ENCODE measurements around the gene KRTAP16-1. TPM values are rescaled to one million over a fixed set of nuclear protein-coding genes. Genes with fewer than 3 reads are reported as not detected.
"Not testable (repeated sequence)": the region's sequence is repeated elsewhere in the genome, so short reads cannot be mapped to it uniquely, and the experiment has no call there.

Gene KRTAP16-1
- total and polyA plus RNA-seq, 9 donors, result not detected

DNA sequence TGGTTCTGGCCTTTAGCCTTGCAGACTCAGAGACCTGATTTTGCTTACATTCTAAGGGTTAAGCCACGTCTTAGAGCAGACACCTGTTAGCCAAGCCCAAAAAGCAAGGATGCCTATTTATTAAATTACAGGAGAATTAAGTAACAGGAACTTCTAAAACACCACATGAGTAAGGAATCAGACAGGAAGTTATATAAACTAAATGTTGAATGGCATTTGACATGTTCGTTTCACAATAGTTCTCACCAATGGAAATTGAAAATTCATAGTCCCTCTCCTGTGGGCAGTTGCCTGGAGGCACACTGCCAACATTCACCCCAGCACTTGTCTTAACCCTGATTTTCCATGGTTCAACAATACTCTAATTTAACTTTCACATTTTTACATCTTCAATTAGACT, 24.6 kb downstream of the KRTAP16-1 start:
- DNase-seq, result no peak
- TF ChIP-seq POLR2A (IDR thresholded peaks at IDR 0.05), result no peak
- TF ChIP-seq EP300 (IDR thresholded peaks at IDR 0.05), result no peak
- TF ChIP-seq, protein P1, sequence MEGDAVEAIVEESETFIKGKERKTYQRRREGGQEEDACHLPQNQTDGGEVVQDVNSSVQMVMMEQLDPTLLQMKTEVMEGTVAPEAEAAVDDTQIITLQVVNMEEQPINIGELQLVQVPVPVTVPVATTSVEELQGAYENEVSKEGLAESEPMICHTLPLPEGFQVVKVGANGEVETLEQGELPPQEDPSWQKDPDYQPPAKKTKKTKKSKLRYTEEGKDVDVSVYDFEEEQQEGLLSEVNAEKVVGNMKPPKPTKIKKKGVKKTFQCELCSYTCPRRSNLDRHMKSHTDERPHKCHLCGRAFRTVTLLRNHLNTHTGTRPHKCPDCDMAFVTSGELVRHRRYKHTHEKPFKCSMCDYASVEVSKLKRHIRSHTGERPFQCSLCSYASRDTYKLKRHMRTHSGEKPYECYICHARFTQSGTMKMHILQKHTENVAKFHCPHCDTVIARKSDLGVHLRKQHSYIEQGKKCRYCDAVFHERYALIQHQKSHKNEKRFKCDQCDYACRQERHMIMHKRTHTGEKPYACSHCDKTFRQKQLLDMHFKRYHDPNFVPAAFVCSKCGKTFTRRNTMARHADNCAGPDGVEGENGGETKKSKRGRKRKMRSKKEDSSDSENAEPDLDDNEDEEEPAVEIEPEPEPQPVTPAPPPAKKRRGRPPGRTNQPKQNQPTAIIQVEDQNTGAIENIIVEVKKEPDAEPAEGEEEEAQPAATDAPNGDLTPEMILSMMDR (IDR thresholded peaks at IDR 0.05), result no peak
- intact Hi-C loops (cut with DNase I), result no loop called here
- Histone ChIP-seq H3K27me3 (no peaks in the 10 kb centered on the region), H3K4me1 (ENCODE audit: insufficient read depth) (no peaks in the 10 kb centered on the region), H3K36me3 (no peaks in the 10 kb centered on the region), H3K4me3 (no peak overlapping the region), H3K27ac (no peak overlapping the region), H3K9me3 (no peaks in the 10 kb centered on the region)
- WGBS, 3 donors, result 53 to 56% (median 55%) methylated on average over 2 of the region's 2 CpGs

DNA sequence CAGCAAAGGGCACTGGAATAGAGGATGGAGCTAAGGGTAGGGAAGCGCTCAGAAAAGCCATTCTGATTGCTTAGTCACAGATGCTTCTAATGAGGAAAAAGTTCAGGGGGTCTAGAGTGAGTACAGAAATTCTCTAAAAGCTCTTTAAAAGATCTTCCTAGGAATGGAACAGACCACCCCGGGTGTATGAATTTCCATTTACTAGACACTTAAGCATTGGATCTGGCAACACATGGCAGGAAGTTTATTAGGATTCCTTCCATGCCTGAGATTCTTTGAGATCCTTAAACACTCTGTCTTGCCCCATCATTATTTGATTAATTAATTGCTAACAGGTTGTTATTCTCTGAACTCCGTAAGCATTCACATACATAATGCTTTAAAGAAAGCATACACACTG, 25.1 kb downstream of the KRTAP16-1 start:
- intact Hi-C loops (cut with DNase I), result no loop called here
- no peaks in the 10 kb centered on the region for H3K36me3 ChIP-seq
- 22 to 33% (median 23%) methylated on average over 3 of the region's 3 CpGs for WGBS, 3 donors
- DNase-seq, result no peak
- H3K4me1 ChIP-seq (ENCODE audit: insufficient read depth), result no peaks in the 10 kb centered on the region
- no peaks in the 10 kb centered on the region for H3K27me3 ChIP-seq
- H3K9me3 ChIP-seq, result no peaks in the 10 kb centered on the region
- H3K27ac ChIP-seq, result no peak overlapping the region
- no peak overlapping the region for H3K4me3 ChIP-seq
- no peak for TF ChIP-seq EP300 (IDR thresholded peaks at IDR 0.05)
- no peak for TF ChIP-seq POLR2A (IDR thresholded peaks at IDR 0.05)
- TF ChIP-seq, protein P1 (IDR thresholded peaks at IDR 0.05), result no peak

DNA sequence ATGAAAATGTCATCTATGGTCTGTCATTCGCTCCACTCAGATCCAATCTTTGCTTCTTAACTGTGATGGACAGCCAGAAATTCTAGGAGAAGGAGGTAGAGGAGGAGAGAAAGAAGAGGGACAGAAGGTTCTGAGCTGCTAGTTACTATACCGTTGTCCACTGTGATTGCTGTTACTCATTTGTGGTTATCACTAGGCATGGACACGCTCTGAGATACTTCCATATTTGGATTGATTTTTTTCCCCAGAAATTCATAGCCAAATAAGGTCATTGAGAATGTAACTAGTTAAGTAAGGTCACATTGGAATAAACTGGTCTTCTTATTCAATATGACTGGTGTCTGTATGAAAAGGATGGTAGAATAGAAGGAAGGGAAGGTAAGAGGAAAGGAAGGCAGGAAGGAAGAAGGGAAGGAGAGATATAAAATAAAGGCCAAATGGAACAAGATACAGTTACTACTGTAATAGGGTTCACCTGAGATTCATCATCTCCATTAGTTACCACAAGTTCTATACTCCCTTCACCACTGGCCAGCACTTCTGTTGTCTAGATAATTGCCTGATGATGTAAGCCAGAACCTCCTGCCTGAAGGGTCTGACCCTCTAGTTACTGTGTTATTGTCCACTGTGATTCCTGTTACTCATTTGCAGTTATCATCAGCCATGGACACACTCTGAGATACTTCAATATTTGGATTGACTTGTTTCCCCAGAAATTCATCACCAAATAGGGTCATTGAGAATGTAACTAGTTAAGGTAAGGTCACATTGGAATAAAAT, 30.7 kb downstream of the KRTAP16-1 start:
- H3K4me1 ChIP-seq (ENCODE audit: insufficient read depth), result no peaks in the 10 kb centered on the region

DNA sequence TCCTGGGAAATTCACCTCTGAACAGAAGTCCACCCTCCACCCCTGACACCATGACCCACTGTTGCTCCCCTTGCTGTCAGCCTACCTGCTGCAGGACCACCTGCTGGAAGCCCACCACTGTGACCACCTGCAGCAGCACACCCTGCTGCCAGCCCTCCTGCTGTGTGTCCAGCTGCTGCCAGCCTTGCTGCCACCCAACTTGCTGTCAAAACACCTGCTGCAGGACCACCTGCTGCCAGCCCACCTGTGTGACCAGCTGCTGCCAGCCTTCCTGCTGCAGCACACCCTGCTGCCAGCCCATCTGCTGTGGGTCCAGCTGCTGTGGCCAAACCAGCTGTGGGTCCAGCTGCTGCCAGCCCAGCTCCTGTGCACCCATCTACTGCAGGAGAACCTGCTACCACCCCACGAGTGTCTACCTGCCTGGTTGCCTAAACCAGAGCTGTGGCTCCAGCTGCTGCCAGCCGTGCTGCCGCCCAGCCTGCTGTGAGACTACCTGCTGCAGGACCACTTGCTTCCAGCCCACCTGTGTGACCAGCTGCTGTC, 33.4 kb downstream of the KRTAP16-1 start, which contains the start of gene KRTAP9-7:
Gene KRTAP9-7, plus strand, starts transcription at position 51 of the 543 bp plus-strand sequence. Its CDS starts 0 bp downstream, at position 51.
- H3K4me1 ChIP-seq (ENCODE audit: insufficient read depth); H3K27me3 ChIP-seq; intact Hi-C loops (cut with DNase I); H3K9me3 ChIP-seq; DNase-seq; H3K36me3 ChIP-seq; H3K27ac ChIP-seq; H3K4me3 ChIP-seq: not testable (repeated sequence)
- 77 to 96% (median 94%) methylated on average over 3 of the region's 3 CpGs for WGBS, 3 donors

More for the DNA sequence above, 30.7 kb downstream of the KRTAP16-1 start:
- TF ChIP-seq POLR2A (IDR thresholded peaks at IDR 0.05), result no peak
- TF ChIP-seq, protein P1 (IDR thresholded peaks at IDR 0.05), result no peak
- TF ChIP-seq EP300 (IDR thresholded peaks at IDR 0.05), result no peak
- DNase-seq, result no peak
- intact Hi-C loops (cut with DNase I), result no loop called here
- WGBS, 3 donors, result 83 to 87% (median 86%) methylated on average over 3 of the region's 3 CpGs
- no peak overlapping the region for H3K27ac ChIP-seq
- H3K9me3 ChIP-seq, result no peaks in the 10 kb centered on the region
- H3K27me3 ChIP-seq, result no peaks in the 10 kb centered on the region
- H3K36me3 ChIP-seq, result no peaks in the 10 kb centered on the region
- no peak overlapping the region for H3K4me3 ChIP-seq

DNA sequence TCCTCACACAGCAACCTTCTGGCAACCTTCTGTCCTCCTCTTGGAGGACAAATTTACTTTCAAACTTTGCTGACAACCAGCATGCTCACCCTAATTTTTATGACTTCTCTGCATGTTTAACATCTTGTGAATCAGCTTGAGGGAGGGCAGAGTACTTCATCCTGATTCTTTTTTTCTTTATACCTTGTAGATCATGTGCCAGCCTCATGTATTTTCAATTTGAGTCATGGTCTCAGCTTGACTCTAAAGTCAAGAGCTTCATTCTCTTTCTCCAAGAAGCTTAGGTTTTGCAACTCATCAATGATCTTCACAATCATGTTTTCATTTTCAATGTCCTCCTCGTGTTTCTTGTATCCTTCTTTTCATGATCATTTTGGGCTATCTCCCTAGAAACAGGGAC, 37.3 kb downstream of the KRTAP16-1 start:
- 30 to 67% (median 41%) methylated on average over 1 of the region's 1 CpG for whole genome bisulfite sequencing, 3 donors
- TF ChIP-seq POLR2A (IDR thresholded peaks at IDR 0.05) (no peak), EP300 (IDR thresholded peaks at IDR 0.05) (no peak)
- no peaks in the 10 kb centered on the region for H3K27me3 ChIP-seq
- H3K36me3 ChIP-seq, result no peaks in the 10 kb centered on the region
- H3K4me1 ChIP-seq (ENCODE audit: insufficient read depth), result no peaks in the 10 kb centered on the region
- no peak for DNase-seq
- no peak overlapping the region for H3K4me3 ChIP-seq
- H3K27ac ChIP-seq, result no peak overlapping the region
- intact Hi-C loops (cut with DNase I), result no loop called here
- H3K9me3 ChIP-seq, result no peaks in the 10 kb centered on the region

DNA sequence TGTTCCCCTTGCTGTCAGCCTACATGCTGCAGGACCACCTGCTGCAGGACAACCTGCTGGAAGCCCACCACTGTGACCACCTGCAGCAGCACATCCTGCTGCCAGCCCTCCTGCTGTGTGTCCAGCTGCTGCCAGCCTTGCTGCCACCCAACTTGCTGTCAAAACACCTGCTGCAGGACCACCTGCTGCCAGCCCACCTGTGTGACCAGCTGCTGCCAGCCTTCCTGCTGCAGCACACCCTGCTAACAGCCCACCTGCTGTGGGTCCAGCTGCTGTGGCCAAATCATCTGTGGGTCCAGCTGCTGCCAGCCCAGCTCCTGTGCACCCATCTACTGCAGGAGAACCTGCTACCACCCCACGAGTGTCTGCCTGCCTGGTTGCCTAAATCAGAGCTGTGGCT, 37.8 kb downstream of the KRTAP16-1 start:
- DNase-seq; H3K36me3 ChIP-seq; H3K4me1 ChIP-seq (ENCODE audit: insufficient read depth); intact Hi-C loops (cut with DNase I); H3K27me3 ChIP-seq; H3K9me3 ChIP-seq; H3K4me3 ChIP-seq; H3K27ac ChIP-seq: not testable (repeated sequence)
- WGBS, 3 donors, result 48 to 57% (median 50%) methylated on average over 1 of the region's 1 CpG

All from ovary (tissue), 9 donors.